Right atrium auricular region (tissue), 2 donors: ENCODE measurements around the gene PACSIN2. TPM values are rescaled to one million over a fixed set of nuclear protein-coding genes. Genes with fewer than 3 reads are reported as not detected.

ENCODE experiments used
- DNase-seq: peaks from one replicate; pipeline ENCODE4 v3.0.0-alpha.2; 2019; ENCODE audit warnings: low spot score
- H3K27ac ChIP-seq, 2 donors: fragments of 200-600 bp; sonication (generic); 1 replicate in 1 of 2; 2 replicates in 1 of 2; pipeline ENCODE4 v1.5.1; 2016 to 2019
- H3K27me3 ChIP-seq, 2 donors: fragments of 200-600 bp; sonication (generic); one replicate each; pipeline versions ENCODE4 v1.5.1 to v1.6.0; 2017 to 2019
- H3K36me3 ChIP-seq: fragments of 200-600 bp; sonication (generic); one replicate; pipeline ENCODE4 v1.5.1; 2016
- H3K4me1 ChIP-seq, 2 donors: fragments of 200-600 bp; sonication (generic); one replicate each; pipeline versions ENCODE4 v1.5.1 to v1.6.0; 2017 to 2019
- H3K4me3 ChIP-seq, 2 donors: fragments of 200-600 bp; sonication (generic); 1 replicate in 1 of 2; 2 replicates in 1 of 2; pipeline ENCODE4 v1.5.1; 2017 to 2019; ENCODE audit warnings: mild to moderate bottlenecking in 1 of 2, moderate library complexity in 1 of 2
- H3K9me3 ChIP-seq, 2 donors: fragments of 200-600 bp; sonication (generic); one replicate each; pipeline ENCODE4 v1.5.1; 2019
- total RNA-seq, 2 donors: library from RNA; depleted of rRNA; stranded (reverse); fragments of >200 nt; gene quantifications; one replicate each; pipeline ENCODE4 v1.1.0, GENCODE V29; 2016
- TF ChIP-seq, protein P1 (sequence below), 2 donors: fragments of 200-600 bp; sonication (generic); IDR thresholded peaks; one replicate each; pipeline ENCODE4 v1.5.1; 2019; ENCODE audit warnings: antibody characterized with exemption in 2 of 2

PACSIN2 gene
- total RNA-seq, 2 donors from 2014 or later: 66.3 to 89.8 TPM

- Histone ChIP-seq H3K27me3 (no peaks in the 10 kb centered on the region), H3K4me1 (peaks cover 0 to 37% of the 10 kb centered on the region in 2 donors)
- DNase-seq: no peak
Measured at GRCh38 chr22:42978453-42979103, 36.4 kb downstream of the PACSIN2 start.

GRCh38 chr22:42977569-42977968 is 37.4 kb downstream of the PACSIN2 start:
- H3K4me3 ChIP-seq: no peak overlapping the region
- H3K27ac ChIP-seq: peak overlapping the region in 1 of 2 donors; percentile 61
- H3K9me3 ChIP-seq: no peaks in the 10 kb centered on the region
- H3K27me3 ChIP-seq: no peaks in the 10 kb centered on the region
- H3K36me3 ChIP-seq: no peaks in the 10 kb centered on the region
- no peak for DNase-seq
- H3K4me1 ChIP-seq: peaks cover 0 to 47% of the 10 kb centered on the region in 2 donors
- TF ChIP-seq, protein P1, sequence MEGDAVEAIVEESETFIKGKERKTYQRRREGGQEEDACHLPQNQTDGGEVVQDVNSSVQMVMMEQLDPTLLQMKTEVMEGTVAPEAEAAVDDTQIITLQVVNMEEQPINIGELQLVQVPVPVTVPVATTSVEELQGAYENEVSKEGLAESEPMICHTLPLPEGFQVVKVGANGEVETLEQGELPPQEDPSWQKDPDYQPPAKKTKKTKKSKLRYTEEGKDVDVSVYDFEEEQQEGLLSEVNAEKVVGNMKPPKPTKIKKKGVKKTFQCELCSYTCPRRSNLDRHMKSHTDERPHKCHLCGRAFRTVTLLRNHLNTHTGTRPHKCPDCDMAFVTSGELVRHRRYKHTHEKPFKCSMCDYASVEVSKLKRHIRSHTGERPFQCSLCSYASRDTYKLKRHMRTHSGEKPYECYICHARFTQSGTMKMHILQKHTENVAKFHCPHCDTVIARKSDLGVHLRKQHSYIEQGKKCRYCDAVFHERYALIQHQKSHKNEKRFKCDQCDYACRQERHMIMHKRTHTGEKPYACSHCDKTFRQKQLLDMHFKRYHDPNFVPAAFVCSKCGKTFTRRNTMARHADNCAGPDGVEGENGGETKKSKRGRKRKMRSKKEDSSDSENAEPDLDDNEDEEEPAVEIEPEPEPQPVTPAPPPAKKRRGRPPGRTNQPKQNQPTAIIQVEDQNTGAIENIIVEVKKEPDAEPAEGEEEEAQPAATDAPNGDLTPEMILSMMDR (IDR thresholded peaks at IDR 0.05): no peak

More at GRCh38 chr22:42978453-42979103, 36.4 kb downstream of the PACSIN2 start:
- TF ChIP-seq, protein P1 (IDR thresholded peaks at IDR 0.05): no peak
- H3K9me3 ChIP-seq: no peaks in the 10 kb centered on the region
- peak overlapping the region; percentile 46 to 61 for H3K27ac ChIP-seq
- H3K36me3 ChIP-seq: no peaks in the 10 kb centered on the region
- H3K4me3 ChIP-seq: no peak overlapping the region

DNA sequence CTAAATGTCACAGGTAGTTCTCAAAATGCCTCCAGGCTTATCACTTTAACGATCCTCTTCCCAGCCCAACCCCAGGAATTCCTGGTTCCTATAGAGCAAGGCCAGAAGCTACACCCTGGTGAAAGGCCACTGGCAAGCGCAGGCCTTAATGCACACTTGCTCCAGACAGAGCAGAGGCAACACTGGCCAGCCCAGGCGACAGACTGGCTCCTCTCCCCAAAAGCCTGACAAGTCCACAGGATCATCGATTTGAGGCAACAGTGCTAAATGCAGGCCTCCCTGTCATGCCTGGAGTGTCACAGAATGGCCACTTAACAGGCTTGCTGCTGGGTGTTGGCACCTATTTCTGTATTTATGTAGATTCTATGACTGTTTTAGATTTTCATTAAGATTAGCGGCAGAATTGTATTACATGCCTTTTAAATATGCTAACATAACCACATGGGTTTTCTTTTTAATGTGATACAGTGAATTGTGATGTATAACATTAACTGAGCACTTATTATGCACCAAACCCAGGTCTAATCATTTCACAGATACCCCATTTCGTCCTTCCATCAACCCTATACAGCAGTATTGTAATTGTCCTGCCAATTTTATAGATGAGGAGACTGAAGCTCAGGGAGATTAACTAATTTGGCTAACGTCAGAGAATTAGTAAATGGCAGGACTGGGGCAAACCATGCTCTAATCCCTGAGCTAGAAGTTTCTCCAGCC is 38.6 kb downstream of the PACSIN2 start:
- H3K36me3 ChIP-seq: no peaks in the 10 kb centered on the region
- TF ChIP-seq, protein P1 (IDR thresholded peaks at IDR 0.05): no peak
- no peak overlapping the region for H3K27ac ChIP-seq
- H3K4me3 ChIP-seq: no peak overlapping the region
- peaks cover 0 to 50% of the 10 kb centered on the region in 2 donors for H3K4me1 ChIP-seq
- H3K9me3 ChIP-seq: no peaks in the 10 kb centered on the region
- no peaks in the 10 kb centered on the region for H3K27me3 ChIP-seq
- DNase-seq: no peak

GRCh38 chr22:42974223-42974622 is 40.7 kb downstream of the PACSIN2 start:
- H3K9me3 ChIP-seq: no peaks in the 10 kb centered on the region
- peaks cover 0 to 48% of the 10 kb centered on the region in 2 donors for H3K4me1 ChIP-seq
- no peaks in the 10 kb centered on the region for H3K27me3 ChIP-seq
- H3K27ac ChIP-seq: no peak overlapping the region
- no peak overlapping the region for H3K4me3 ChIP-seq
- H3K36me3 ChIP-seq: no peaks in the 10 kb centered on the region
- DNase-seq: no peak
- TF ChIP-seq, protein P1 (IDR thresholded peaks at IDR 0.05): no peak

DNA sequence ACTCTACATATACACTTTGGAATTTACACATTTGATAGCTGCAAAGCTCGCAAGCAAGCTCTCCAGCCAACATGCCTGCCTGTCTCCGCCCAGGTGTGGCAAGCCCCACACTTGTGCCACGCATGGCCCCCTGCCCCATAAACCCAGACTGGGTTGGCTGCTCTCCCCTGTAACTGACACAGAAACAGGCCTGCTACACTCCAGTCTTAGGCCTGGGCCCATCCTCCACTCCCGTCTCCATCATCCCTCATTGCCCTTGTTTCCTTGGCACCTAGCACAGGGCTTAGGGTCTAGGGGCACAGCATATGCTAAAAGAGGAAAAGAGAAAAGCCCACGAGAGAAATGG is 41.4 kb downstream of the PACSIN2 start:
- H3K4me1 ChIP-seq: peaks cover 0 to 41% of the 10 kb centered on the region in 2 donors
- H3K9me3 ChIP-seq: no peaks in the 10 kb centered on the region
- H3K36me3 ChIP-seq: no peaks in the 10 kb centered on the region
- H3K4me3 ChIP-seq: no peak overlapping the region
- no peak overlapping the region for H3K27ac ChIP-seq
- TF ChIP-seq, protein P1 (IDR thresholded peaks at IDR 0.05): no peak
- no peaks in the 10 kb centered on the region for H3K27me3 ChIP-seq
- DNase-seq: no peak
